SU-DHL-6 (cell line): ENCODE data around the gene RBM19.

Experiments
- H2AFZ ChIP-seq: fragments of 200-600 bp; sonication (generic); 2 replicates; pipeline ENCODE4 v1.6.1; 2014; ENCODE audit warnings: low read depth, mild to moderate bottlenecking, moderate library complexity, mixed read lengths, antibody characterized with exemption, low read length; ENCODE audit not compliant: severe bottlenecking
- H3F3A ChIP-seq: fragments of 200-600 bp; shearing (Covaris generic); 2 replicates; pipeline ENCODE4 v1.6.0; 2016; ENCODE audit warnings: antibody characterized with exemption, mild to moderate bottlenecking; ENCODE audit not compliant: insufficient read depth
- H3K27ac ChIP-seq: fragments of 200-600 bp; sonication (generic); 2 replicates; pipeline ENCODE4 v1.5.1; 2016; ENCODE audit warnings: low read depth, mild to moderate bottlenecking, low read length, moderate library complexity, mixed read lengths
- H3K27me3 ChIP-seq: fragments of 200-600 bp; sonication (generic), shearing (Covaris generic); 2 replicates; pipeline ENCODE4 v1.6.0; 2014; ENCODE audit warnings: mild to moderate bottlenecking, low read length
- H3K36me3 ChIP-seq: fragments of 200-600 bp; sonication (generic); 2 replicates; pipeline ENCODE4 v1.6.1; 2014; ENCODE audit warnings: mild to moderate bottlenecking, low read length, mixed read lengths
- H3K4me2 ChIP-seq: fragments of 300-600, 200-600 bp; shearing (Covaris generic), sonication (generic); 2 replicates; pipeline ENCODE4 v1.6.0; 2014; ENCODE audit warnings: low read length, low read depth, mild to moderate bottlenecking; ENCODE audit not compliant: poor library complexity, severe bottlenecking
- H3K4me3 ChIP-seq: fragments of 200-600 bp; sonication (generic); 2 replicates; pipeline ENCODE4 v1.5.1; 2014; ENCODE audit warnings: antibody characterized with exemption, low read length, mild to moderate bottlenecking, mixed read lengths; ENCODE audit not compliant: insufficient read depth, poor library complexity, severe bottlenecking
- H3K79me2 ChIP-seq: fragments of 200-600 bp; sonication (generic); 2 replicates; pipeline ENCODE4 v1.6.1; 2014; ENCODE audit warnings: mild to moderate bottlenecking, low read length, moderate library complexity; ENCODE audit not compliant: insufficient read depth
- H3K9ac ChIP-seq: fragments of 200-600 bp; sonication (generic); 2 replicates; pipeline ENCODE4 v1.7.0; 2014; ENCODE audit warnings: mild to moderate bottlenecking, low read length
- H3K9me2 ChIP-seq: fragments of 200-600 bp; sonication (generic); replicated peaks from 2 replicates; pipeline ENCODE4 v1.6.1; 2014; ENCODE audit warnings: low read length; ENCODE audit not compliant: insufficient read depth
- H3K9me3 ChIP-seq: fragments of 200-600 bp; sonication (generic); 2 replicates; pipeline ENCODE4 v1.6.1; 2014; ENCODE audit warnings: low read length, mixed read lengths; ENCODE audit not compliant: insufficient read depth
- H4K20me1 ChIP-seq: fragments of 200-600 bp; sonication (generic); 2 replicates; pipeline ENCODE4 v1.6.1; 2014; ENCODE audit warnings: low read depth, mild to moderate bottlenecking, antibody characterized with exemption, low read length, moderate library complexity, mixed read lengths
- CTCF ChIP-seq: fragments of 200-600 bp; sonication (generic); IDR thresholded peaks from one replicate; pipeline ENCODE4 v1.5.1; 2017; ENCODE audit warnings: antibody characterized with exemption, mild to moderate bottlenecking, low read length, moderate library complexity; ENCODE audit not compliant: insufficient read depth, poor library complexity, severe bottlenecking
- EZH2phosphoT487 ChIP-seq: fragments of 200-600 bp; sonication (generic), shearing (Covaris generic); conservative IDR thresholded peaks from 2 replicates; pipeline ENCODE4 v1.6.1; 2018; ENCODE audit warnings: mild to moderate bottlenecking, antibody characterized with exemption, low read length, moderate library complexity, mixed read lengths

Gene RBM19

DNA sequence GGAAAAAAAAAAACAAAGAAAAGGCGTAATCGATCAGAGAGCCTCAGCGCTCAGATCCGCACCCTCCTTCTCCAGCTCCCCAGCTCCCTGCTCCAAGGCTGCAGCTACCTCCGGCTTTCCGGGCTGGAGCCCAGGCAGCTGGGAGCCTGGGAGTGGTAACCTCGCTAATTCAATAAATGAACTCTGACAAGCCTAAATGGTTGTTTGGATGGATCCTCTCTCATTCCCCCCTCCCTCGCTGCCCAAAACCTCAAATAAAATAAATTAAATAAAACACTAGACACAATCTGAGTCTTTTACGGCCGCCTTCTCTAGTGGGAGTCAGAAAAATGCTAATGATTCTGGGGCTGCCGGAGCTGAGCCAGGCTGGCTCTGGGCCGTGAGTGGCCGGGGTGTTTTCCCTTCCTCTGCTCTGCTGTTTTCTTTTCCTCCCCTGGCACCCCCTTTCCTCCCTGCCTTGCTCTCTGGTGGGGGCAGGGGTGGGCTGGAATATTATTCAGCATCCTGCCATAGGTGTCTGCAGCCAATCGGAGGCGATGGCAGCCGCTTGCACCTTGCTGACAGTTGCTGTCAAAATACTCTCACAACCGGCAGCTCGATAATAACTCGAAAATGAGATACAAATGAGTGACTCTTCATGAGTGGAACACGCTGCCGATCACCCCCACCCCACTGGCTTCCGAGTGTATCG is 76.1 kb downstream of the RBM19 start:
- no peaks in the 10 kb centered on the region for H3K27me3 ChIP-seq
- H3K36me3 ChIP-seq: no peaks in the 10 kb centered on the region
- no peaks in the 10 kb centered on the region for H3K9me3 ChIP-seq
- no peaks in the 10 kb centered on the region for H4K20me1 ChIP-seq
- H3F3A ChIP-seq: no peaks in the 10 kb centered on the region
- no peak overlapping the region for H3K27ac ChIP-seq
- H2AFZ ChIP-seq: no peak overlapping the region
- H3K9ac ChIP-seq: no peak overlapping the region
- TF ChIP-seq EZH2phosphoT487 (no peak), CTCF (no peak)
- H3K79me2 ChIP-seq: no peaks in the 10 kb centered on the region
- H3K4me3 ChIP-seq: no peak overlapping the region
- no peaks in the 10 kb centered on the region for H3K9me2 ChIP-seq
- H3K4me2 ChIP-seq: no peak overlapping the region

DNA sequence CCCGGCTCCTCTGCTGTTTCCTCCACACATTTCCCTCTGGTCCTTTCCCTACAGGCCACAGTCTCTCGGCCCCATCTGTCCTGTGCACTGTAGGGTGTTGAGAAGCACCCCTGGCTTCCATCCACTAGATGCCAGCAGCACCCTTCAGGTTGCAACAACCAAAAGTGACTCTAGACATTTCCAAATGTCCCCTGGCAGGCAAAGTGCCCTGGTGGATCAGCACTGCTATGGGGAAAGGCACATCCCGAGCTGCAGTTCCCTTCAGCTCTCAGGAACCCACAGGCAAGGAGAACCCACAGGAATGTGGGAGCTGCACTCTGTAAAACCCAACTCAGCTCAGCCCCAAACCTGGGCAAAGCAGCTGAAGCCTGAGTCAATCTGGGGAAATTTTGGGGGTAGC is 77.0 kb downstream of the RBM19 start:
- no peak overlapping the region for H3K4me2 ChIP-seq
- TF ChIP-seq EZH2phosphoT487 (no peak), CTCF (no peak)
- no peaks in the 10 kb centered on the region for H3K9me3 ChIP-seq
- no peaks in the 10 kb centered on the region for H3K27me3 ChIP-seq
- no peaks in the 10 kb centered on the region for H3F3A ChIP-seq
- H2AFZ ChIP-seq: no peak overlapping the region
- no peak overlapping the region for H3K4me3 ChIP-seq
- no peak overlapping the region for H3K9ac ChIP-seq
- no peak overlapping the region for H3K27ac ChIP-seq
- no peaks in the 10 kb centered on the region for H4K20me1 ChIP-seq
- H3K36me3 ChIP-seq: no peaks in the 10 kb centered on the region
- H3K79me2 ChIP-seq: no peaks in the 10 kb centered on the region
- H3K9me2 ChIP-seq: no peaks in the 10 kb centered on the region

- Histone ChIP-seq H3K9me2 (no peaks in the 10 kb centered on the region), H2AFZ (no peak overlapping the region), H3K9ac (no peak overlapping the region), H3F3A (no peaks in the 10 kb centered on the region), H4K20me1 (no peaks in the 10 kb centered on the region), H3K36me3 (no peaks in the 10 kb centered on the region), H3K4me2 (no peak overlapping the region), H3K79me2 (no peaks in the 10 kb centered on the region), H3K27ac (no peak overlapping the region), H3K4me3 (no peak overlapping the region), H3K27me3 (no peaks in the 10 kb centered on the region), H3K9me3 (no peaks in the 10 kb centered on the region)
- TF ChIP-seq CTCF: no peak
- TF ChIP-seq EZH2phosphoT487: no peak
Observed at GRCh38 chr12:113888435-113888834, 77.7 kb downstream of the RBM19 start.
